Duodenal mucosa (tissue), 2 donors: ENCODE measurements around the gene UTP15.
A peak's percentile ranks its signal among the peaks of the same experiment; 100 is the strongest.

ENCODE experiments used
- H3K27ac ChIP-seq: one replicate; pipeline ENCODE4 v1.7.0; 2013; ENCODE audit warnings: low read depth, low read length
- H3K27me3 ChIP-seq, 2 donors: one replicate each; pipeline ENCODE4 v1.7.0; 2013; ENCODE audit warnings: low read length in 2 of 2, control low read depth in 1 of 2; ENCODE audit not compliant: insufficient read depth in 2 of 2, control insufficient read depth in 1 of 2
- H3K36me3 ChIP-seq, 2 donors: one replicate each; pipeline ENCODE4 v1.7.0; 2013; ENCODE audit warnings: low read length in 2 of 2, control low read depth in 1 of 2; ENCODE audit not compliant: insufficient read depth in 2 of 2, control insufficient read depth in 1 of 2
- H3K4me1 ChIP-seq, 2 donors: one replicate each; pipeline ENCODE4 v1.7.0; 2013; ENCODE audit warnings: low read length in 2 of 2, control low read depth in 1 of 2; ENCODE audit not compliant: insufficient read depth in 2 of 2, control insufficient read depth in 1 of 2
- H3K4me3 ChIP-seq, 2 donors: one replicate each; pipeline ENCODE4 v1.7.0; 2013; ENCODE audit warnings: low read length in 2 of 2, low read depth in 1 of 2
- H3K9ac ChIP-seq, 2 donors: one replicate each; pipeline ENCODE4 v1.7.0; 2013; ENCODE audit warnings: low read length in 2 of 2, low read depth in 1 of 2
- H3K9me3 ChIP-seq, 2 donors: one replicate each; pipeline ENCODE4 v1.7.0; 2013; ENCODE audit warnings: low read length in 2 of 2, control low read depth in 1 of 2; ENCODE audit not compliant: control insufficient read depth in 1 of 2

Gene UTP15

DNA sequence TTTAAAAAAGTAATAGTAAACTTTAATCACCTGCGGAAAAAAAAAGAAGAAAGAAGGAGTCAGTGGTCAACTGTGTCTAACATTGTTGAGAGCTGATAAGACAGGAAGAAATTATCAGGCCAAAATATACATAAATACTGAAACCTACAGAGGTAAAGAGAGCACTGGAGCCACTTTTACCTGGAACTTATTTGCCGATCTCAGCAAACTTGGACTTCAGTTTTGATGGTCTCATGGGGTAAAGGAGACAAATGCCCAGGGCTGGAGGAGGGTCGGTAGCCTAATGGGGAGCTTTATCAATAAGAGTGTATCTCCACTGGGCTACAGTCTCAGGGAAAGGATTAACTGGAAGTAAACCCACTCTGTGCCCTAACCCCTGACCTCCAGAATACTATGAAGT lies 33.8 kb downstream of the UTP15 start:
- Histone ChIP-seq H3K9me3 (peaks cover 0 to 8% of the 10 kb centered on the region in 2 donors), H3K4me1 (no peaks in the 10 kb centered on the region), H3K9ac (no peak overlapping the region), H3K27ac (no peak overlapping the region), H3K36me3 (no peaks in the 10 kb centered on the region), H3K27me3 (no peaks in the 10 kb centered on the region), H3K4me3 (no peak overlapping the region)

DNA sequence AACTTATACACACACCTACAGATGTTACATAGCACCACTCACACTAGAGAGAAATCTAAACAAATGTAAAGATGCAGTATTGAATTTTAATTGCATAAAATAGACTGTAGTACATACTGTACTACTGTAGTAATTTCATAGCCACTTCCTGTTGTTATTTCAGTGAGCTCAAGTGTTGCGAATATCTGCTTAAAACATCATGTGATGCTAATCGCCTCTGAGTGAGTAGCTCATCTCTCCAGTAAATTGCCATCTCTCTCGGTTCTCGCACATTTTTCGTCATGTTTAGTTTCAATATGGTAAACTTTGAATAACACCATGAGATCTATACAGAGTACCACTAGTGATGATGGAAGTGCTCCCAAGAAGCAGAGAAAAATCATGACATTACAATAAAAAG lies 38.5 kb downstream of the UTP15 start:
- Histone ChIP-seq H3K27me3 (no peaks in the 10 kb centered on the region), H3K27ac (no peak overlapping the region), H3K4me1 (peaks cover 0 to 8% of the 10 kb centered on the region in 2 donors), H3K9ac (no peak overlapping the region), H3K36me3 (no peaks in the 10 kb centered on the region), H3K4me3 (no peak overlapping the region), H3K9me3 (peaks cover 0 to 8% of the 10 kb centered on the region in 2 donors)

DNA sequence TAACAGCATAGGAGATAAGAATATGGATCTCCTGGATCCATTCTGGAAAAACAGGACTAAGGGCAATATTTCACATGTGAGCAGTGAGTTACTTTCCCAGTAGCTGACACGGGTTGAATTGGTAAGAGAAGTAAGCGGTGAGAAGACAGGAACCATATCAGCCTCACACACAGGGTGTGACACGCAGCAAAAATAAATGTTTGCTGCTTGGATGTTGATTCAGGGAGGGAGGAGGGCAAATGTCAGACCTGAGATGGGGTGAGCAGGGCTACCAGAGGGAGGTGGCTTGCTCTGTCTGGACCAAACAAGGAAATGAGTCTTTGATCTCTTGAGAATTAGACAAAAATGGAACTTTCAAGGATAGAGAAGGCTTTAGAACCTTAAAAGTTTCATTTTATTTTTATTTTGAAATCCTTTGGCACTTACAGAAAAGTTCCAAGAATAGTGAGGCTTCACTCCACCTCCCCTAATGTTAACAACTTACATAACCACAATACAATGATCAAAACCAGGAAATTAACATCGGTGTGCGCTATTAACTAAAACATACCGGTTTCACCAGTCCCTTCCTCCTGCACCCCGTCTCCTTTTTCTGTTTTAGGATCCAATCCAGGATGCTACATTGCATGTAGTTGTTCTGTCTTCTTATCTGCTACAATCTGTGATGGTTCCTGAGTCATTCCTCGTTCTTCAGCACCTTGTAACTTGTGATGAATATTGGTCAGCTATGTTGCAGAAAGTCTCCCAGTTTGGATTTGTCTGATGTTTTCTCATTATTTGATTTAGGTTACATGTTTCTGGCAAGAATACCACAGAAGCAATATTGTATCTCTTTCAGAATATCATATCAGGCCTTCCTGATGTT lies 39.9 kb downstream of the UTP15 start:
- Histone ChIP-seq H3K27me3 (no peaks in the 10 kb centered on the region), H3K9me3 (peaks cover 0 to 8% of the 10 kb centered on the region in 2 donors), H3K4me3 (no peak overlapping the region), H3K36me3 (no peaks in the 10 kb centered on the region), H3K9ac (no peak overlapping the region), H3K4me1 (peaks cover 0 to 8% of the 10 kb centered on the region in 2 donors), H3K27ac (no peak overlapping the region)

DNA sequence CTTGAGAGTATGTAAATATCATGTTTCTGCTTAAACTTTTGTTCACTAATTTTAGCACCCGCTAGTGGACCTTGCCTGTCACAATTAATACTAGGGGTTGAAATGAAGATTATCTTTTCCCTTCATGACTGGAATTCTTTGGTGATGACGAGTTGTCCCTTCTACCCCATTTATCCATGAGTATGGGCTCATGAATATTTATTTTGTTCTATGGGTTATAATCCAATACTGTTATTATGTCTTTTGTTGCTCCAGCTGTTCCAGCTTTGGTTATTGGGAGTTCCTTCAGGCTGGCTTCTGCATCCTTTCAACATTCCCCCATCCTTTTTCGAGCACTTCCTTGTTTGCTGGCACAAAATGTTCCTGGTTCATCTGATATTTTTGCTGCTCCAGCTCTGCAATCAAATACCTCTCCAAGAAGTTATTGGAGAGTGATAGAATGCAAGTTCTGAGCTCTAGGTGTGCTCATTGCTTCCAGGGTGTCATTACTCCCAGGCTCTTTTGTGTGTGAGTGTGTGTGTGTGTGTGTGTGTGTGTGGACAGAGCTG lies 40.7 kb downstream of the UTP15 start:
- peaks cover 0 to 8% of the 10 kb centered on the region in 2 donors for H3K9me3 ChIP-seq
- no peaks in the 10 kb centered on the region for H3K36me3 ChIP-seq
- H3K9ac ChIP-seq, result no peak overlapping the region
- H3K27ac ChIP-seq, result no peak overlapping the region
- no peak overlapping the region for H3K4me3 ChIP-seq
- no peaks in the 10 kb centered on the region for H3K27me3 ChIP-seq
- peaks cover 0 to 8% of the 10 kb centered on the region in 2 donors for H3K4me1 ChIP-seq

DNA sequence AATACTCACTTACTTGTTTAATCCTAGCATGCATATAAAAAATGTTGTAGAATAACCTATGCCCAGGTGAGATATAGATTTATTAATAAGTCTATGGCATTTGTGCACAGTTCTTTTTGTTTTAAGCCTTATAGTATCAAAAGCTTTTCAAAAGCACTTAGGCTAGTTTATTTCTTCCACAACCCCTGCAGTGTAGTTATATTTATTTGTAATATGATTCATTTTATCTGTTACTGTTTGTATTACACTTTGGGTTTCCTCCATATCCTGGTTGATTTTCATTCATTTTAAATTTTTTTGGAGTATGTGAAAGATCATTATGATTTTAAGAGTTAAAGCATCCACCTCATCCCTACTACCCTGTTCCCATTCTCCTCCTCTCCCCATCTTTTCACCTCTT lies 41.7 kb downstream of the UTP15 start:
- H3K9ac ChIP-seq, result no peak overlapping the region
- H3K36me3 ChIP-seq, result no peaks in the 10 kb centered on the region
- peaks cover 0 to 8% of the 10 kb centered on the region in 2 donors for H3K4me1 ChIP-seq
- no peaks in the 10 kb centered on the region for H3K9me3 ChIP-seq
- no peak overlapping the region for H3K27ac ChIP-seq
- H3K4me3 ChIP-seq, result no peak overlapping the region
- no peaks in the 10 kb centered on the region for H3K27me3 ChIP-seq

DNA sequence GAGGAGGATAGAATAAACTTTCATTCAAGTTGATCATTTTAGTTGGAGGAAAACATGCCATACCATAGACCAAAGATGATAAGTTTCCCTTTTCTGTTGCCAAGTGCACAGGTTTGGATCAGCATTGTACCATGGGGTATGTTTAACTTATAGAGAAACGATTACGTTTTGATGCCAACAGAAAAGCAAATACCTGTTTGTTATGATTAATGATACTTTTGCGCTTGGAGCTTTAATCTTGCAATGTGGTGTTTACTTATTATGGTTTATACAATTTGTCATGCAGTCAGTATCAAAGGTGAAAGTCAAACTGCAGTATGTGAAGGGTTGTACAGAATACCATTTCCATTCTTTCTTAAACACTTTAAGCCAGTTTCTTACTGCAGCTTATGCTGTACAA lies 47.3 kb downstream of the UTP15 start:
- Histone ChIP-seq H3K4me3 (no peak overlapping the region), H3K27ac (no peak overlapping the region), H3K36me3 (no peaks in the 10 kb centered on the region), H3K4me1 (peaks cover 6 to 18% of the 10 kb centered on the region in 2 donors), H3K9me3 (no peaks in the 10 kb centered on the region), H3K27me3 (no peaks in the 10 kb centered on the region), H3K9ac (no peak overlapping the region)

DNA sequence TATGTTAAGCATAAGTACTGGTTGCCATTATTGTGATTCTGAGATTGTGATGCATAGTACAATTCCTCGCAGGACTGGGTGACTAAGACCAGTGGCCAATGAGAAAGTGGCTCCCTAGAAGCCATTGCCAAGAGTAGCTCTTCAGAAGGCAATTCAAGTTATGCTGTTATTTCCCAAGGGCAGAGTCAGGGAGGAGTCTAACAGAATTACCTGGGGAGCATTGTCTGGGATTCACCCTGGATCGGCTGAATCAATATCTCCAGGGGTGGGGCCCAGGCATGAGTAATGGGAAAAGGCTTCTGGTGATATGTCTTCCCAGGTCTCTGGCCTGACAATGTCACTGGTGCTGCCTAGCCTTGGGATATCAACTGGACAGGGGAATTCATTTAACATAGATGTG lies 49.5 kb downstream of the UTP15 start:
- peaks cover 9 to 22% of the 10 kb centered on the region in 2 donors for H3K4me1 ChIP-seq
- H3K4me3 ChIP-seq, result no peak overlapping the region
- H3K27ac ChIP-seq, result no peak overlapping the region
- no peaks in the 10 kb centered on the region for H3K27me3 ChIP-seq
- H3K36me3 ChIP-seq, result no peaks in the 10 kb centered on the region
- H3K9me3 ChIP-seq, result no peaks in the 10 kb centered on the region
- no peak overlapping the region for H3K9ac ChIP-seq

DNA sequence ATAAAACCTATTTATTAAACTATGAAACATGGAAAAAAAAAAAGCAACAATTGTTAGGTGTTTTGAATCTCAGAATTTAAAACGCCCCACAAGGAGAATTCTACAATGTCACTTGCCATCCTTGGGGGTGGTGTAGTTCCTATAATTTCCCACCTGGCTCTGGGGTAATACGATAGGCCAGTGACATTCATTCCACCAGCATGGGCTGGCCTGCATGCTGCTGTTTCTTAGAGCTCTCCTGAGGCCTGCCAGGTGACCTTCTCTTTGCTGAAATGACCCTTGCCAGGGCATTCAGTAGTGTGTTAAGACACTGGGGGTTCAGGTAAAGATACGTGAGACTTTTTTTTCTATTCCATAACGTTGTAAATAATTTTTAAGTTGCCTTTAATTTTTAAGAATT lies 50.4 kb downstream of the UTP15 start:
- H3K27me3 ChIP-seq, result no peaks in the 10 kb centered on the region
- H3K36me3 ChIP-seq, result no peaks in the 10 kb centered on the region
- no peaks in the 10 kb centered on the region for H3K9me3 ChIP-seq
- H3K9ac ChIP-seq, result no peak overlapping the region
- peaks cover 9 to 22% of the 10 kb centered on the region in 2 donors for H3K4me1 ChIP-seq
- H3K4me3 ChIP-seq, result no peak overlapping the region
- H3K27ac ChIP-seq, result no peak overlapping the region

DNA sequence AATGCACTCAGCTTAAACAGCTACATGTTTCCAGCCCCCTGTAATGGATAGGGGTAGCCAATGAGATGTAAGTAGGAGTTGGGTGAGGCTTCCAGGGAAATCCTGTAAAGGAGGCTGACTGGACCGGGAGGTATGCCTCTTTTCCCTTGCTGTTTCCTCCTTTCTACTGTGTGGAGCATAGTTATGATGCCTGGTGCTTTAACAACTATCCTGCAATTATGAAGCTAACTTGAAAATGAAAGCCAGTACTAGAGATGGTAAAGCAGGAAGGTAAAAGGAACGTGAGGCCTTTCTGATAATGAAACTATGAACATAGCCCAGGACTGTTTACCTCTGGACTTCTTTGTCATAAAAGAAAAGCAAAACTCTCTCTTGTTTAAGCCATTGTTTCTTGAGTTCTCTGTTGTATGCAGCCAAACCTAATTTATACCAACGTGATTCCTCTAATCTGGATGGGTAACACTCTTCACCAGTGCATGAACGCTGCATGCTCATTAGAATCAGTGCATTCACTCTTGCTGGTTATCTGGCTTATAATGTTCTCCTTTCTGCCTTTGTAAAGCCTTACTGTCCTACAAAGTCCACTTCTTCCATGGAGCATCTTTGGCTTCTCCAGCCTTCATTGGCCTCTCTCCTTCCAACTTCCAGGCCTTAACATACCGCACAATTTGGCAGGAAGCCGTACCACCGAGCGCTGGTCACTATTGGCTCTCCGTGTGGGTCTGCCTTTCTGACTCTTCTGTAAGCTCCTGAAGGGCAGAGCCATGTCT lies 52.2 kb downstream of the UTP15 start:
- no peaks in the 10 kb centered on the region for H3K36me3 ChIP-seq
- peaks cover 6 to 18% of the 10 kb centered on the region in 2 donors for H3K4me1 ChIP-seq
- no peaks in the 10 kb centered on the region for H3K9me3 ChIP-seq
- no peaks in the 10 kb centered on the region for H3K27me3 ChIP-seq
- H3K9ac ChIP-seq, result no peak overlapping the region
- H3K27ac ChIP-seq, result no peak overlapping the region
- H3K4me3 ChIP-seq, result peak overlapping the region in 1 of 2 donors; percentile 23
